ENCODE measurements around the gene ING1.

DNA sequence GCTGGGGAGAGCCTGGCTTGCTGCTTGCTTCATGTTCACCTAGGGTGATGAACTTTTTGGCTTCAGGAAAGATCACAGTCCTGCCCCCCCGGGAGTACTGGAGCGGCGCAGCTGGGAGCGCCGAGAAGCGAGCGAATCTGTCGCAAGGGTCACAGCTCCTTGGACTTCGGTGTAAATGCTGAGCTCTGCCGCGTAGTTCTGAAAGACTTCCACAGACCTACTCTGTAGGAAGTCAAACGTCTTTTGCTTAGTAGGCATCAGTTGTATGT lies 2.7 kb downstream of the ING1 start:
- TF ChIP-seq, protein P1, sequence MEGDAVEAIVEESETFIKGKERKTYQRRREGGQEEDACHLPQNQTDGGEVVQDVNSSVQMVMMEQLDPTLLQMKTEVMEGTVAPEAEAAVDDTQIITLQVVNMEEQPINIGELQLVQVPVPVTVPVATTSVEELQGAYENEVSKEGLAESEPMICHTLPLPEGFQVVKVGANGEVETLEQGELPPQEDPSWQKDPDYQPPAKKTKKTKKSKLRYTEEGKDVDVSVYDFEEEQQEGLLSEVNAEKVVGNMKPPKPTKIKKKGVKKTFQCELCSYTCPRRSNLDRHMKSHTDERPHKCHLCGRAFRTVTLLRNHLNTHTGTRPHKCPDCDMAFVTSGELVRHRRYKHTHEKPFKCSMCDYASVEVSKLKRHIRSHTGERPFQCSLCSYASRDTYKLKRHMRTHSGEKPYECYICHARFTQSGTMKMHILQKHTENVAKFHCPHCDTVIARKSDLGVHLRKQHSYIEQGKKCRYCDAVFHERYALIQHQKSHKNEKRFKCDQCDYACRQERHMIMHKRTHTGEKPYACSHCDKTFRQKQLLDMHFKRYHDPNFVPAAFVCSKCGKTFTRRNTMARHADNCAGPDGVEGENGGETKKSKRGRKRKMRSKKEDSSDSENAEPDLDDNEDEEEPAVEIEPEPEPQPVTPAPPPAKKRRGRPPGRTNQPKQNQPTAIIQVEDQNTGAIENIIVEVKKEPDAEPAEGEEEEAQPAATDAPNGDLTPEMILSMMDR (conservative IDR thresholded peaks at IDR 0.05; ENCODE audit: low read length), result no peak
- TF ChIP-seq EZH2phosphoT487 (IDR thresholded peaks at IDR 0.05; ENCODE audit: borderline replicate concordance), result no peak

All from Loucy (cell line).